Neutrophil (primary cell): ENCODE data around the gene SKAP1.

Experiments
- H3K27ac ChIP-seq: fragments of 200-600 bp; sonication (generic); 2 replicates; pipeline ENCODE4 v1.5.1; 2016; ENCODE audit warnings: mild to moderate bottlenecking, moderate library complexity
- H3K27me3 ChIP-seq: fragments of 200-600 bp; sonication (generic); 2 replicates; pipeline ENCODE4 v1.6.0; 2016; ENCODE audit warnings: mild to moderate bottlenecking
- H3K36me3 ChIP-seq: fragments of 200-600 bp; sonication (generic); 2 replicates; pipeline ENCODE4 v1.5.1; 2017
- H3K4me1 ChIP-seq, 2 experiments: fragments of 200-600 bp in 1 of 2; sonication (generic) in 1 of 2; 1 replicate in 1 of 2; 2 replicates in 1 of 2; pipeline versions ENCODE4 v1.5.1 to v1.6.1; 2013 to 2016; ENCODE audit warnings: low read depth in 1 of 2, low read length in 1 of 2, mild to moderate bottlenecking in 1 of 2, moderate library complexity in 1 of 2; ENCODE audit not compliant: control insufficient read depth in 1 of 2, insufficient read depth in 1 of 2
- H3K4me3 ChIP-seq, 2 experiments: fragments of 200-600 bp in 1 of 2; sonication (generic) in 1 of 2; 1 replicate in 1 of 2; 2 replicates in 1 of 2; pipeline ENCODE4 v1.5.1; 2013 to 2016; ENCODE audit warnings: low read depth in 1 of 2, low read length in 1 of 2, mild to moderate bottlenecking in 1 of 2, moderate library complexity in 1 of 2
- H3K9me3 ChIP-seq: fragments of 200-600 bp; sonication (generic); 2 replicates; pipeline ENCODE4 v1.5.1; 2016
- TF ChIP-seq, protein P1 (sequence below): fragments of 200-600 bp; sonication (generic); IDR thresholded peaks from 2 replicates; pipeline ENCODE4 v1.5.1; 2016; ENCODE audit warnings: antibody characterized with exemption

Gene SKAP1

DNA sequence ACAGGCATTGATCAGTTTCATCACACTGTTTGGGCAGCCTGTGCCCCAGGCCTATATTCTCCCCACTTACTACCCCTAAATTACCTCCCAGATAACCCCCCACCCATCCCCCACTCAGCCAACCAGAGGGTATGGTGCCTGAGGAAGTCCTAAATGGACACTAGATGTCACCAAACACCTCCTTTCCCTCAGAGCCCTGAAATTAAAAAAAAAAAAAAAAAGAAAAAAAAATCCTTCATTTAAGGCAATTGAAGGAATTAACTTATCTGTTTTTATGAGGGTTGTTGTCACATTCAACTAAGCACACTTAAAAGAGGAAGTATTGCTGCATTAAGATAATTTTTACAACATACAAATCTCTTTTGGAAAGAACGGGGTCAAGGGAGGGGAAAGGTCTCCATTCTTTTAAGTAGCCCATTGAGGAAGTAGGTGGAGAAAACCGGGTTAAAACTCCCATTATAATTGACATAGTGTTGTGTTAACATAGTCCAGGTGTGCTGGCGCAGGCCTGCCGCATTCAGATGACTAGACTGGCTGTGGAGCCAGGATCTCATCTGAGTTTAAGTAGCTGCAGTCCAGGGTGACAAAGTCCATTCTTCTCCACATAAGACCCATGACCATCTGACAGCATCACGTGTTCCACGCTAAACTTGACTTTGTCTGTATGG is 276.2 kb downstream of the SKAP1 start:
- Histone ChIP-seq H3K27ac (no peak overlapping the region), H3K9me3 (no peaks in the 10 kb centered on the region), H3K27me3 (peaks cover 84% of the 10 kb centered on the region), H3K4me3 (no peak overlapping the region), H3K4me1 (no peaks in the 10 kb centered on the region), H3K36me3 (no peaks in the 10 kb centered on the region)
- TF ChIP-seq, protein P1, sequence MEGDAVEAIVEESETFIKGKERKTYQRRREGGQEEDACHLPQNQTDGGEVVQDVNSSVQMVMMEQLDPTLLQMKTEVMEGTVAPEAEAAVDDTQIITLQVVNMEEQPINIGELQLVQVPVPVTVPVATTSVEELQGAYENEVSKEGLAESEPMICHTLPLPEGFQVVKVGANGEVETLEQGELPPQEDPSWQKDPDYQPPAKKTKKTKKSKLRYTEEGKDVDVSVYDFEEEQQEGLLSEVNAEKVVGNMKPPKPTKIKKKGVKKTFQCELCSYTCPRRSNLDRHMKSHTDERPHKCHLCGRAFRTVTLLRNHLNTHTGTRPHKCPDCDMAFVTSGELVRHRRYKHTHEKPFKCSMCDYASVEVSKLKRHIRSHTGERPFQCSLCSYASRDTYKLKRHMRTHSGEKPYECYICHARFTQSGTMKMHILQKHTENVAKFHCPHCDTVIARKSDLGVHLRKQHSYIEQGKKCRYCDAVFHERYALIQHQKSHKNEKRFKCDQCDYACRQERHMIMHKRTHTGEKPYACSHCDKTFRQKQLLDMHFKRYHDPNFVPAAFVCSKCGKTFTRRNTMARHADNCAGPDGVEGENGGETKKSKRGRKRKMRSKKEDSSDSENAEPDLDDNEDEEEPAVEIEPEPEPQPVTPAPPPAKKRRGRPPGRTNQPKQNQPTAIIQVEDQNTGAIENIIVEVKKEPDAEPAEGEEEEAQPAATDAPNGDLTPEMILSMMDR = no peak

DNA sequence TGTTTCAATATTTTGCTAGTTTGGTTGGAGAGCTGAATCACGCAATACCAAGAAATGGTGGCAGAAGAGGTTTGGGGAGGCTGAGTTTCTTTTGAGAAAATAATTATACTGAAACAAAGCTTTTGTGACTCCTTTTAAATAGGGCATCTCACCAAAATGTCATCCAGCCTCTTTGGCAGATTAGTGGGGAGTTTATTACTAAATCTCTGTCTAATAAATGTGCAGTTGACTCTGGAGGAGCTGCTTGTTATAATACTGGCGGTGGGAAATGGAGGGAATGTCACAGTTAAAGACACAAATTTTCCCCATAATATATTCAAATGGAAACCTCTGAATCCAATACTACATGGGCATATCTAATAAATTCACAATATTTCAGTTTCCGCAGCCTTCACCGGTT is 277.7 kb downstream of the SKAP1 start:
- Histone ChIP-seq H3K9me3 (no peaks in the 10 kb centered on the region), H3K4me3 (no peak overlapping the region), H3K27ac (no peak overlapping the region), H3K36me3 (no peaks in the 10 kb centered on the region), H3K4me1 (no peaks in the 10 kb centered on the region), H3K27me3 (peaks cover 99% of the 10 kb centered on the region)
- TF ChIP-seq, protein P1 = no peak

- Histone ChIP-seq H3K4me3 (no peak overlapping the region), H3K27ac (no peak overlapping the region), H3K36me3 (no peaks in the 10 kb centered on the region), H3K9me3 (no peaks in the 10 kb centered on the region), H3K4me1 (no peaks in the 10 kb centered on the region), H3K27me3 (peaks cover 97% of the 10 kb centered on the region)
- TF ChIP-seq, protein P1 = no peak
Observed at GRCh38 chr17:48151220-48151619, 278.8 kb downstream of the SKAP1 start.

- Histone ChIP-seq H3K27me3 (peaks cover 91% of the 10 kb centered on the region), H3K4me3 (no peak overlapping the region), H3K9me3 (no peaks in the 10 kb centered on the region), H3K4me1 (no peaks in the 10 kb centered on the region), H3K27ac (no peak overlapping the region), H3K36me3 (no peaks in the 10 kb centered on the region)
- TF ChIP-seq, protein P1 = no peak
Observed at GRCh38 chr17:48150597-48151001, 279.4 kb downstream of the SKAP1 start.

DNA sequence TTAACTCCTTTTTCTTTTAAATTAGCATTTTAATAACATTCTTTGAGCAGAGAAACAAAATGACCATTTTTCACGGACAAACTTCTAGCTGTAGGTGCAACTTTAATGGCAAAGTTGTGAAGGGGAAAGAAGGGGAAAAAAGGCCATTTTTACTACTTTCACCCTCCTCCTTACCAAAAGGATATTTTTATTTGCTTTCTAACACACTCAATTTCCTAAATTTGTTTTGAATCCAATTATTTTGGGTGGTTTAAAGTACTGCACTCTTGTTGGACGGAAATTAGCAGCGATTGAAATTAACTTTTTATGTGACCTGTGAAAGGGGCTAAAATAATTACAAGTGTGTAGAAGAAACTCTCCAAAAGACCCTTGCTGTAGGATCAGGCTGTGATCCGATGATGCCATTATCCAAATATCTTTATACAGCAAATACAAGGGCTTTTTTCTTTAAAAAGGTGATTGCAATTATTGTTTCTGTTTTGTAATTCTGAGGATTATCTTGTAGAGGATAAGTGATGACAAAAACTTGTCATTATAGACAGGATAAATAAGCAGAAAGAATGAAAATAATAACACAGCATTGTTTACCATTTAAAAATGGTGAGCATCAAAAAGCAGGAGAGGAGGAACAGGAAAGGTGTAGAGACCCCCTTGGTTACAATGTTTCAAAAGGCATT is 280.1 kb downstream of the SKAP1 start:
- H3K27me3 ChIP-seq = peaks cover 87% of the 10 kb centered on the region

More for the DNA sequence above, 280.1 kb downstream of the SKAP1 start:
- Histone ChIP-seq H3K4me3 (no peak overlapping the region), H3K4me1 (no peaks in the 10 kb centered on the region), H3K36me3 (no peaks in the 10 kb centered on the region), H3K27ac (no peak overlapping the region), H3K9me3 (no peaks in the 10 kb centered on the region)
- TF ChIP-seq, protein P1 = no peak
